Fibroblast of pulmonary artery (primary cell): ENCODE measurements around the gene DIPK1A.

Experiments
- DNase-seq: peaks from one replicate; pipeline ENCODE4 v3.0.0-alpha.2; 2010; ENCODE audit warnings: low read depth
- H3K4me3 ChIP-seq: replicated peaks from 2 replicates; pipeline ENCODE4 v1.5.1; 2011; ENCODE audit warnings: low read depth, mild to moderate bottlenecking, control low read depth, low read length, moderate library complexity
- CTCF ChIP-seq: IDR thresholded peaks from 2 replicates; pipeline ENCODE4 v1.5.1; 2011; ENCODE audit warnings: mild to moderate bottlenecking, control low read depth, low read length, inconsistent platforms; ENCODE audit errors: missing control alignments

DIPK1A gene

GRCh38 chr1:92960395-92961130, 699 bp downstream of the DIPK1A start:
- H3K4me3 ChIP-seq, result peak overlapping the region; percentile 73
- peak; percentile 76 for TF ChIP-seq CTCF
- DNase-seq, result peak; percentile 86

GRCh38 chr1:92958203-92958970, 2.9 kb downstream of the DIPK1A start:
- no peak for TF ChIP-seq CTCF
- DNase-seq, result no peak
- no peak overlapping the region for H3K4me3 ChIP-seq

GRCh38 chr1:92957030-92957734, 4.1 kb downstream of the DIPK1A start:
- no peak for DNase-seq
- TF ChIP-seq CTCF, result no peak
- no peak overlapping the region for H3K4me3 ChIP-seq

GRCh38 chr1:92956254-92957029, 4.8 kb downstream of the DIPK1A start:
- TF ChIP-seq CTCF, result no peak

GRCh38 chr1:92953491-92953890, 7.8 kb downstream of the DIPK1A start:
- H3K4me3 ChIP-seq, result no peak overlapping the region
- DNase-seq, result no peak
- TF ChIP-seq CTCF, result no peak

More at GRCh38 chr1:92956254-92957029, 4.8 kb downstream of the DIPK1A start:
- DNase-seq, result no peak
- H3K4me3 ChIP-seq, result no peak overlapping the region

GRCh38 chr1:92952714-92953113, 8.5 kb downstream of the DIPK1A start:
- TF ChIP-seq CTCF, result no peak
- no peak for DNase-seq
- no peak overlapping the region for H3K4me3 ChIP-seq
